ENCODE results near the gene C1QTNF1.

Gene C1QTNF1

DNA sequence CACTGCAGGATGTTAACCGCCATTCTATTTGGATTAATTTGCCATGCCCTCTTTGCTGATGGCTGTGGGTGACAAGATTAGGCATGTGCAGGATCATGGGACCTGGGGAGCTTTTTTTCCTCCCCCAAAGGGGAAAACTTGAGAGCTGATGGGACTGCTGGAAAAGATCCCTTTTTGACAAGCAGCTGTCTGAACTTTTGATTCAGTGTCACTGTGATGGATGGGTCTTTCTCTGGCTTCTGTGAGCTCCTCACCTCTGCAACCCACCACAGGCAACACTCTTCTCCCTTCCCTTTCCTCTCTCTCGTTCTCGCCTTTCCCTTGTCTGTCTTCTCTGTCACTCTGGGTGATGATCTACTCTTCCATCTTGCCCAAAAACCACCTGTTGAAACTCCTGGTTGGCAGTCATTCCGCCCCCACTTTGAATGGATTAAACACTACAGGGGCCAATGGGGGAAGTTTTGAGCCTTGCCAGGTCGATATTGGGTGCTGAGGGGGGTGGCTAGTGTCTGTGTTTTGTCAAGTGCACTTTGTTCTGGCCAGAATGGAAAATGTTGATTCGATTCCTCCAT, 11.3 kb upstream of the C1QTNF1 start:
- H3K4me3 ChIP-seq (replicated peaks; ENCODE audit: low read depth, low read length): no peak overlapping the region
- TF ChIP-seq, protein P1, sequence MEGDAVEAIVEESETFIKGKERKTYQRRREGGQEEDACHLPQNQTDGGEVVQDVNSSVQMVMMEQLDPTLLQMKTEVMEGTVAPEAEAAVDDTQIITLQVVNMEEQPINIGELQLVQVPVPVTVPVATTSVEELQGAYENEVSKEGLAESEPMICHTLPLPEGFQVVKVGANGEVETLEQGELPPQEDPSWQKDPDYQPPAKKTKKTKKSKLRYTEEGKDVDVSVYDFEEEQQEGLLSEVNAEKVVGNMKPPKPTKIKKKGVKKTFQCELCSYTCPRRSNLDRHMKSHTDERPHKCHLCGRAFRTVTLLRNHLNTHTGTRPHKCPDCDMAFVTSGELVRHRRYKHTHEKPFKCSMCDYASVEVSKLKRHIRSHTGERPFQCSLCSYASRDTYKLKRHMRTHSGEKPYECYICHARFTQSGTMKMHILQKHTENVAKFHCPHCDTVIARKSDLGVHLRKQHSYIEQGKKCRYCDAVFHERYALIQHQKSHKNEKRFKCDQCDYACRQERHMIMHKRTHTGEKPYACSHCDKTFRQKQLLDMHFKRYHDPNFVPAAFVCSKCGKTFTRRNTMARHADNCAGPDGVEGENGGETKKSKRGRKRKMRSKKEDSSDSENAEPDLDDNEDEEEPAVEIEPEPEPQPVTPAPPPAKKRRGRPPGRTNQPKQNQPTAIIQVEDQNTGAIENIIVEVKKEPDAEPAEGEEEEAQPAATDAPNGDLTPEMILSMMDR (IDR thresholded peaks at IDR 0.05; ENCODE audit: low read depth, low read length, missing control alignments): no peak
- no peak for DNase-seq (ENCODE audit: extremely low read depth, low read depth)

DNA sequence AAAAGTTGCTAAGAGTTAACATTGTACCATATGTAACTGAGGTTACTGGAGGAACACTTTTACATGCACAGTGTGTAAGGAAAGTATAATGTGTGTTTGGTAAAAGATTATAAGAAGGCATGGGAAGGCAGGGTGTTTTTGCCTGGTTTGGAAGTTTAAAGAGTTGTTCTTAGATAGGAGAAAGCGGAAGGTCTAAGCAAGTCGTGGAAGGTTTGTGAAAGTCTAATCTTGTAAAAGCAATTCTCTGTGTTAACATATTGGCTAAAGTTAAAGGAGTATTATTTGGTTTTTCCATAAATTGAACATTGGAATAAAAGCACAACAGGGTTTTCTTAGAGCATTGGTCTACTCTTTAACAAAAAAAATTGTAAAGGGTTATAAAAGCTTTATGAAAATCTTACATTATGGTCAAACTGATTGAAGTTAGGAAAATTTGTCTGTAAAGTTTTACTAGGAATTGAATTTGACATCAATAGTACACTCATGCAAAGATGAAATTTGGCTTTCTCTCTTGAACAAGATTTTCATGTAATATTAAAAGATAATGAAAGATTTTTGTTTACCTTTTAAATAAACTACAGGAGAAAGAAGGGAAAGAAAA, 9.7 kb upstream of the C1QTNF1 start:
- no peak overlapping the region for H3K4me3 ChIP-seq (replicated peaks; ENCODE audit: low read depth, low read length)
- DNase-seq (ENCODE audit: extremely low read depth, low read depth): no peak
- TF ChIP-seq, protein P1 (IDR thresholded peaks at IDR 0.05; ENCODE audit: low read depth, low read length, missing control alignments): no peak

DNA sequence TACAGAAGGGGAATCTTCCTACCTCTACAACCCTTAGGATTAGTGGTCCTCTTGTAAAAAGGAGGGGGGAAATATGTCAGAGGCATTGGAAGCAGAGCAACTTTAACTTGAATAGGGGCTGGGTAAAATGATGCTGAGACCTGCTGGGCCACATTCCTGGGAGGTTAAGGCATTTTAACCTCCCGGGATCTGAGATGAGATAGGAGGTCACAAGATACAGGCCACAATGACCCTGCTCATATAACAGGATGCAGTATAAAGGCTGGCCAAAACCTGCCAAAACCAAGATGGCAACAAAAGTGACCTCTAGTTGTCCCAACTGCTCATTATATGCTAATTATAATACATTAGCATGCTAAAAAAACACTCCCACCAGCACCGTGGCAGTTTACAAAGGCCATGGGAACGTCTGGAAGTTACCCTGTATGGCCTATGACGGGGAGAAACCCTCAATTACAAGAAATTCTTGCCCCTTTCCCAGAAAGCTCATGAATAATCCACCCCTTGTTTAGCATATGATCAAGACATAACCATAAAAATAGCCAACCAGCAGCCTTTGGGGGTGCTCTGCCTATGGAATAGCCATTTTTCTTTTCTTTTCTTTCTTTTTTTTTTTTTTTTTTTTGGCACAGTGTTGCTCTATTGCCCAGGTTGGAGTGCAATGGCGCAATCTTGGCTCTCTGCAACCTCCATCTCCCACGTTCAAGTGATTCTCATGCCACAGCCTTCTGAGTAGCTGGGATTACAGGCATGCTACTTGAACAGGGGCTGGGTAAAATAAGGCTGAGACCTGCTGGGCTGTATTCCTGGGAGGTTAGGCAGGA, 6.2 kb upstream of the C1QTNF1 start:
- TF ChIP-seq, protein P1 (IDR thresholded peaks at IDR 0.05; ENCODE audit: low read depth, low read length, missing control alignments): no peak
- no peak overlapping the region for H3K4me3 ChIP-seq (replicated peaks; ENCODE audit: low read depth, low read length)
- DNase-seq (ENCODE audit: extremely low read depth, low read depth): no peak

DNA sequence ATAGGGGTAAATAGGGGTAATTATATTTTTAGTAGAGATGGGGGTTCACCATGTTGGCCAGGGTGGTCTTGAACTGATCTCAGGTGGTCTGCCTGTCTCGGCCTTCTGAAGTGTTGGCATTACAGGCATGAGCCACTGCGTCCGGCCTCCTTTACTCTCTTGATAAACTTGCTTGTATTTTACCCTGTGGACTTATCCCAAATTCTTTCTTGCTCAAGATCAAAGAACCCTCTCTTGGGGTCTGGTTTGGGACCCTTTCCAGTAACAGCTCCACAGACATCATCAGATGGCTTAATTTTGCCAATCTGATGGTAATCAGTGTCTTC, 5.6 kb upstream of the C1QTNF1 start:
- TF ChIP-seq, protein P1 (IDR thresholded peaks at IDR 0.05; ENCODE audit: low read depth, low read length, missing control alignments): no peak
- H3K4me3 ChIP-seq (replicated peaks; ENCODE audit: low read depth, low read length): no peak overlapping the region
- no peak for DNase-seq (ENCODE audit: extremely low read depth, low read depth)

DNA sequence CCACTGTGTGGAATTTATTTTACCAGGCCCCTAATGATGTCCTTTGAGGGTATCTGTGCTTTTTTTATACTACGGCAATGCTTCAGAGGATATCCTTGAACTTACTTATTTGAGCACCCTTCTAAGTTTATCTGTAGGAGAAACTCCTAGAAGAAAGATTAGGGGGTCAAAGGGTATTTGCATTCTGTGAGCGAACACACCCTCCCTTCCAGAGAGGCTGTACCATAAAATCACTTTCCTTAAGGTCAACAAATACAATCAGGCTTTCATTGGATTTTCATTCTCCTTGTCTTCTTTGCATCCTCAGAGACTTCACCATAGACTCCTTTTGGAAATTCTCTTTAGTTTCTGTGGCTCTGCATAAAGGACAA, 4.7 kb upstream of the C1QTNF1 start:
- H3K4me3 ChIP-seq (replicated peaks; ENCODE audit: low read depth, low read length): no peak overlapping the region
- no peak for DNase-seq (ENCODE audit: extremely low read depth, low read depth)
- TF ChIP-seq, protein P1 (IDR thresholded peaks at IDR 0.05; ENCODE audit: low read depth, low read length, missing control alignments): no peak

DNA sequence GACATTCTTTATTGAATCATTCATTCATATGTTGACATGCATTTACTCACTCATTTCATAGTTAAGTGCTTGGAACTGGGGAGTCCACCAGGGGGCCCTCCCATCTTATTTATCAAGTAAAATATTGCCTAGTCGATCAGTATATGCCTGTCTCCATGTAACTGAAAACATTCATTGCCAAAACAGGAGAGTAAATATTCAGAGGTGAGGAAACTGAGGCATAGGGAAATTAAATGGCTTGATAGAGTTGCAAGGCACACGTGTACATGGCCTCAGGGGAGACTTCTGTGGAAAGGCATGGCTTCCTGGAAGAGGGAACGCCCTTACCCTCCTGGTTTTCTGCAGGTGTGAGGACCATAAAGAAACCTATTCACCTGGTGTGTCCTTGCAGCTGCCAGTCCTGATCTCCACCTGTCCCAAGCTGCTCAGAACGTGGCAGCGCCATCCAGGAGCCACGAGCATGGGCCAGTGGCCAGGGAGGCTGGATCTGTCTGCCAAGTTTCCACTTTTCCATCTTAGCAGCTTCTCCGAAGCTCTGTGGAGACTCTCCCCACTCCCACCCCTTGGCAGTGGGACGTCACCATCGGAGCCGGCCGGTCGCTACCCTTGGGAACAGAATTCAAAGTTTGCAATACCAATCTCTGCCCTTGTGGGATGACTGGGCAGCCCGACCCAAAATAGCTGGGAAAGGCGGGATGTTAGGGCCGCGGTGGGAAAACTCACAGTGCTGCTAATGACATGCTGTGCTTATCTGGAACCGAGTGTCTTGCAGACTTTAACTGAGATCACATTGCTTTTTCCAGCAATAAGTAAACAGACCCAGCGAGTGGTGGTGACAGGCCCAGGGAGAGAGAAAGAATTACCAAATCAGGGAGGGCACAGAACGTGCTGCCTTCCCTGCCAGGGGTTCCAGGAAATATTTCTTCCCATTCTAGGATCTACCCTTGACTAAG, 4.1 kb upstream of the C1QTNF1 start:
- DNase-seq (ENCODE audit: extremely low read depth, low read depth): no peak
- H3K4me3 ChIP-seq (replicated peaks; ENCODE audit: low read depth, low read length): no peak overlapping the region
- TF ChIP-seq, protein P1 (IDR thresholded peaks at IDR 0.05; ENCODE audit: low read depth, low read length, missing control alignments): peak; percentile 77
